Fibroblast of villous mesenchyme (primary cell): ENCODE results near the gene SYT1. TPM values are rescaled to one million over a fixed set of nuclear protein-coding genes. Genes with fewer than 3 reads are reported as not detected.

Source experiments
- DNase-seq: peaks from one replicate; pipeline ENCODE4 v3.0.0-alpha.2; 2010; ENCODE audit warnings: low read depth
- H3K4me3 ChIP-seq: 2 replicates; pipeline ENCODE4 v1.5.1; 2011; ENCODE audit warnings: low read depth, mild to moderate bottlenecking, low read length
- CTCF ChIP-seq: IDR thresholded peaks from 2 replicates; pipeline ENCODE4 v1.5.1; 2012; ENCODE audit warnings: low read depth, mild to moderate bottlenecking, low read length; ENCODE audit not compliant: insufficient read depth
- total RNA-seq: library from RNA; depleted of rRNA; stranded (reverse); fragments of >200 nt; gene quantifications from 2 replicates; pipeline ENCODE4 v1.2.3, GENCODE V29; 2012

Gene SYT1
- total RNA-seq, 1 donor = 3.9 TPM

- no peak for DNase-seq
- no peak for TF ChIP-seq CTCF
- no peak overlapping the region for H3K4me3 ChIP-seq
These were observed 321.9 kb downstream of the SYT1 start for GRCh38 chr12:79186506-79186905.

- TF ChIP-seq CTCF = no peak
- no peak overlapping the region for H3K4me3 ChIP-seq
- no peak for DNase-seq
These were observed 322.5 kb downstream of the SYT1 start for GRCh38 chr12:79187032-79187431.

GRCh38 chr12:79191391-79191790 is 326.8 kb downstream of the SYT1 start:
- TF ChIP-seq CTCF = no peak
- no peak overlapping the region for H3K4me3 ChIP-seq
- no peak for DNase-seq

DNA sequence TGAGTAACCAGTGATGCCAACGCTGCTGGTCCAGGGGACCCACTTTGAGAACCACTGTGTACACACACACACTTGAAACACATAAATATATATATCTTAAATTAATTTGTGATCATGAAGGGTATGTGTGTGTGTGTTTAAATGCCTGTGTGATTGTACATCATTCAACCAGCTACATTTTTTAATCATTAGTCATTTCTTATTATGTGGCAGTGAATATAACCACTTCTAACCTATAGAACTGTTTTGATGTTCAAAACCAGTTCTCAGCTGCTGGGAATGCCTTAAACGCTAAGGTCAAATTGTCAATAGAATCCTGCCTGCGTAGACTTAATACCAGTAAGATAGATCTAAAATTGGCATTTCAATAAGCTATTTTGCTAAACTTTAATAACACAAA is 330.0 kb downstream of the SYT1 start:
- no peak for TF ChIP-seq CTCF
- H3K4me3 ChIP-seq = no peak overlapping the region
- no peak for DNase-seq

GRCh38 chr12:79199166-79199565 is 334.6 kb downstream of the SYT1 start:
- DNase-seq = no peak
- no peak for TF ChIP-seq CTCF
- no peak overlapping the region for H3K4me3 ChIP-seq

DNA sequence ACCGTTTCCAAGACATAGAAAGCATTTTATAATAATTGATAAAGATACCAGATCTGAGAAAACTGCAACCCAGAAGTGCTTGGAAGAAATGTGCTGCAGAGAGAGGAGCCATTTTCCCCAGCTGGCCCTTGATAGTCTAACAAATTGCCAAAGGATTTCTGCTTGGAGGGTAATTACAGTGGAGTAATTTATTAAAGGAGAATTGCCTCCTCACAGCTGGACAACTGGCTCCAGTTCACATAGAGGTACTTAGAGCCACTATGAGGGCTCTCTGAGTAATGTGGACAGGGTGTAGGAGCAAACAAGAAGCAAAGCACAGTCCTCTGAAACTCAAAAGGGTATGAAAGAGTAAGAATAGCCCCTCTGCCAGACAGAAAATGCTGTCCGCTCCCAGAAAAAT is 335.6 kb downstream of the SYT1 start:
- TF ChIP-seq CTCF = no peak

DNA sequence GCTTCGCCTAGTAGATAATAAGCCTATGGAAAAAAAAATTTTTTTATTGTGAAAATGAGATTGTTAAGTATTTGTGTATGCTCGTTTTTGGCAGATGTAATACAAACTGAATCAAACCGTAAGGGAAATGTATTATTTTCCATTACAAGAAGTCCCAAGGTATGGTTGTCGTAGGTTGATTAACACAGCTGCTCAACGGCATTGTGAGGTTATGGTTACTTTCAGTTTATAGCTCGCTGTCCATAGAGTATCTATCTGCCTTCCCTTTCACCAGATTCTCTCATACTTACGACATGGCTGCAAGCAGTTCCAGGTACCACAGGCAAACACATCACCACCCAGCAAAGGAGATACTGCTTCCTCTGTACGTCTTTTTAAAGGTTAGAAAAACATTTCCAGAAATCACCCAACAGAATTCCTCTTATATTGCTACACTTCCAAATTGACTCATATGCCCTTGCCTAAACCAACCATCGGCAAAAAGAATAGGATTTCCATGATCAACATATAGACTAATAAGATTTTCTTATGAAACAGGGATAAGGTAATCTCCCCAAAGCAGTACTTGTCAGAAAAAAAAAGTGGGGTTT is 338.6 kb downstream of the SYT1 start:
- TF ChIP-seq CTCF = no peak
- H3K4me3 ChIP-seq = no peak overlapping the region
- no peak for DNase-seq

More for the DNA sequence above, 335.6 kb downstream of the SYT1 start:
- H3K4me3 ChIP-seq = no peak overlapping the region
- DNase-seq = no peak
